C4-2B (cell line): Measurements from ENCODE around the gene SEMA6C.

Source experiments
- ZFX ChIP-seq: fragments of 450-650 bp; IDR thresholded peaks from 2 replicates; pipeline ENCODE4 v1.6.1; 2017
- TF ChIP-seq, protein P1 (sequence below): fragments of 450-650 bp; conservative IDR thresholded peaks from 2 replicates; pipeline ENCODE4 v1.5.1; 2017; ENCODE audit warnings: mild to moderate bottlenecking

DNA sequence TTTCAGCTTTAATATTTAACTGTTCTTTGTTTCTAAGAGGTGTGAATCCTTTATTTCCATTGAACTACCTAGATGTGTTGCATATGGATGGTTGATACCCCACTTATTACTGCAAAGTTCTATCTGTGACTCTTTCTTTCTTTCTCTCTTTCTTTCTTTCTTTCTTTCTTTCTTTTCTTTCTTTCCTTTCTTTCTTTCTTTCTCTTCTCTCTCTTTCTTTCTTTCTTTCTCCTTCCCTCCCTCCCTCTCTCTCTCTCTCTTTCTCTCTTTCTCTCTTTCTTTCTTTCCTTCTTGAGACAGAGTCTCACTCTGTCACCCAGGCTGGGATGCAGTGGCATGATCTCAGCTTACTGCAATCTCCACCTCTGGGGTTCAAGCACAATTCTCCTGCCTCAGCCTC, 41.8 kb downstream of the SEMA6C start:
- TF ChIP-seq, protein P1, sequence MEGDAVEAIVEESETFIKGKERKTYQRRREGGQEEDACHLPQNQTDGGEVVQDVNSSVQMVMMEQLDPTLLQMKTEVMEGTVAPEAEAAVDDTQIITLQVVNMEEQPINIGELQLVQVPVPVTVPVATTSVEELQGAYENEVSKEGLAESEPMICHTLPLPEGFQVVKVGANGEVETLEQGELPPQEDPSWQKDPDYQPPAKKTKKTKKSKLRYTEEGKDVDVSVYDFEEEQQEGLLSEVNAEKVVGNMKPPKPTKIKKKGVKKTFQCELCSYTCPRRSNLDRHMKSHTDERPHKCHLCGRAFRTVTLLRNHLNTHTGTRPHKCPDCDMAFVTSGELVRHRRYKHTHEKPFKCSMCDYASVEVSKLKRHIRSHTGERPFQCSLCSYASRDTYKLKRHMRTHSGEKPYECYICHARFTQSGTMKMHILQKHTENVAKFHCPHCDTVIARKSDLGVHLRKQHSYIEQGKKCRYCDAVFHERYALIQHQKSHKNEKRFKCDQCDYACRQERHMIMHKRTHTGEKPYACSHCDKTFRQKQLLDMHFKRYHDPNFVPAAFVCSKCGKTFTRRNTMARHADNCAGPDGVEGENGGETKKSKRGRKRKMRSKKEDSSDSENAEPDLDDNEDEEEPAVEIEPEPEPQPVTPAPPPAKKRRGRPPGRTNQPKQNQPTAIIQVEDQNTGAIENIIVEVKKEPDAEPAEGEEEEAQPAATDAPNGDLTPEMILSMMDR = no peak
- no peak for TF ChIP-seq ZFX
